ENCODE measurements around the gene DOP1A. TPM values are rescaled to one million over a fixed set of nuclear protein-coding genes. Genes with fewer than 3 reads are reported as not detected.

The DOP1A gene
- polyA plus RNA-seq, 3 donors = 2.1 to 8.9 (median 2.5) TPM

DNA sequence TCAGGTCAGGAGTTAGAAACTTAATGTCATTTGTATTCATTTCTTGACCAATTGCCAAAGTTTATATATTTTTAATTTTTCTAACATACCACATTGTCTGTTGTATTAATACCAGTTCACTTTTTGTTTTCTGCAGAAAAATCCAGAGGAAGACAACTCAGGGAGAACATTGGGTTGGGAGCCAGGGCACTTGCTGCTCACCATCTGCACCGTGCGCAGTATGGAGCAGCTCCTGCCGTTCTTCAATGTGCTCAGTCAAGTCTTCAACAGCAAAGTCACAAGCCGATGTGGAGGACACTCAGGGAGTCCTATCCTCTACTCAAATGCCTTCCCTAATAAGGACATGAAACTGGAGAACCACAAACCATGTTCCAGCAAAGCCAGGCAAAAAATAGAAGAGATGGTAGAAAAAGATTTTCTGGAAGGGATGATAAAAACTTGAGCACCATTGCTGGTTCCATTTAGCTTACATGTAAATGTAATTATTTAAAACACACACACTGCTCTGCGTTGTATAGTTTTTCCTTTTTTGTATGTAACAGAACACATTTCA, 100.3 kb downstream of the DOP1A start:
- Mint-ChIP-seq H3K9me3 (no peaks in the 10 kb centered on the region), H3K36me3 (peaks cover 86 to 91% of the 10 kb centered on the region in 2 donors), H3K27me3 (ENCODE audit: low read depth in 3 of 3) (no peaks in the 10 kb centered on the region), H3K27ac (no peak overlapping the region), H3K4me3 (no peak overlapping the region), H3K4me1 (no peaks in the 10 kb centered on the region)
- Histone ChIP-seq H3K9me3 (replicated peaks in 1 of 2; ENCODE audit: control insufficient read depth in 1 of 2, insufficient read depth in 1 of 2, low read length in 2 of 2) (no peaks in the 10 kb centered on the region), H4K20me1 (ENCODE audit: insufficient read depth, low read length) (no peaks in the 10 kb centered on the region), H3K4me1 (ENCODE audit: control insufficient read depth in 1 of 2, insufficient read depth in 2 of 2, low read length in 2 of 2) (no peaks in the 10 kb centered on the region), H3K9ac (ENCODE audit: insufficient read depth, low read length, poor library complexity, severe bottlenecking) (no peak overlapping the region), H3K79me2 (ENCODE audit: insufficient read depth, low read length) (no peaks in the 10 kb centered on the region), H2AFZ (ENCODE audit: insufficient read depth, low read depth, low read length, poor library complexity, severe bottlenecking) (no peak overlapping the region), H3K36me3 (replicated peaks in 1 of 2; ENCODE audit: control insufficient read depth in 1 of 2, insufficient read depth in 2 of 2, low read length in 2 of 2) (peaks cover 83 to 99% of the 10 kb centered on the region in 2 donors), H3K27ac (ENCODE audit: low read depth in 1 of 2, low read length in 2 of 2) (no peak overlapping the region), H3K27me3 (ENCODE audit: control insufficient read depth in 2 of 2, insufficient read depth in 2 of 2, low read length in 2 of 2) (no peaks in the 10 kb centered on the region), H3K4me2 (replicated peaks; ENCODE audit: extremely low read depth, low read length, poor library complexity, severe bottlenecking) (no peak overlapping the region), H3K4me3 (replicated peaks in 1 of 3; ENCODE audit: low read depth in 2 of 3, low read length in 3 of 3) (no peak overlapping the region)
- TF ChIP-seq, protein P1, sequence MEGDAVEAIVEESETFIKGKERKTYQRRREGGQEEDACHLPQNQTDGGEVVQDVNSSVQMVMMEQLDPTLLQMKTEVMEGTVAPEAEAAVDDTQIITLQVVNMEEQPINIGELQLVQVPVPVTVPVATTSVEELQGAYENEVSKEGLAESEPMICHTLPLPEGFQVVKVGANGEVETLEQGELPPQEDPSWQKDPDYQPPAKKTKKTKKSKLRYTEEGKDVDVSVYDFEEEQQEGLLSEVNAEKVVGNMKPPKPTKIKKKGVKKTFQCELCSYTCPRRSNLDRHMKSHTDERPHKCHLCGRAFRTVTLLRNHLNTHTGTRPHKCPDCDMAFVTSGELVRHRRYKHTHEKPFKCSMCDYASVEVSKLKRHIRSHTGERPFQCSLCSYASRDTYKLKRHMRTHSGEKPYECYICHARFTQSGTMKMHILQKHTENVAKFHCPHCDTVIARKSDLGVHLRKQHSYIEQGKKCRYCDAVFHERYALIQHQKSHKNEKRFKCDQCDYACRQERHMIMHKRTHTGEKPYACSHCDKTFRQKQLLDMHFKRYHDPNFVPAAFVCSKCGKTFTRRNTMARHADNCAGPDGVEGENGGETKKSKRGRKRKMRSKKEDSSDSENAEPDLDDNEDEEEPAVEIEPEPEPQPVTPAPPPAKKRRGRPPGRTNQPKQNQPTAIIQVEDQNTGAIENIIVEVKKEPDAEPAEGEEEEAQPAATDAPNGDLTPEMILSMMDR (IDR thresholded peaks at IDR 0.05) = no peak
- intact Hi-C loops (cut with micrococcal nuclease) = no loop called here
- no peak for DNase-seq
- 96% methylated on average over 4 of the region's 5 CpGs for WGBS (ENCODE audit: insufficient coverage)

DNA sequence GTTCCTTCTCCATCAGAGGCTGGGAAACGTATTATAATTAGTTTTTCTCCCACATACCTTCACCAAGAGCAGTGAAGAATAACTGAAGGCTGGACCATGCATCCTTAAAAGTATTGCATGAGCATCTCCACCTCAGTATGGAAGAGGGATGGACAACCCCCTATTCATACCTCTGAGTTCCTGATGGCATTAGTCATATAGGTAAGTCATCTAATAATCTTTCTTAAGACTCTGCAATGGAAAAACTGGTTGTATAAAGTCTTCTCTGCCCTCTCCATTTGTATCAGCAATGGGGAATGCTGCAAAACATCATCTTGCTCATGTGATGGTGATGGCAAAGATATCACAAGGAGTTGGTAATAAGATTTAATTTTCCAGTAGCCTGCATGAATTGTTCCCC, 101.1 kb downstream of the DOP1A start:
- Histone ChIP-seq H3K9ac (ENCODE audit: insufficient read depth, low read length, poor library complexity, severe bottlenecking) (no peak overlapping the region), H4K20me1 (ENCODE audit: insufficient read depth, low read length) (no peaks in the 10 kb centered on the region), H3K4me3 (replicated peaks in 1 of 3; ENCODE audit: low read depth in 2 of 3, low read length in 3 of 3) (no peak overlapping the region), H2AFZ (ENCODE audit: insufficient read depth, low read depth, low read length, poor library complexity, severe bottlenecking) (no peak overlapping the region), H3K79me2 (ENCODE audit: insufficient read depth, low read length) (no peaks in the 10 kb centered on the region), H3K4me1 (ENCODE audit: control insufficient read depth in 1 of 2, insufficient read depth in 2 of 2, low read length in 2 of 2) (no peaks in the 10 kb centered on the region), H3K9me3 (replicated peaks in 1 of 2; ENCODE audit: control insufficient read depth in 1 of 2, insufficient read depth in 1 of 2, low read length in 2 of 2) (no peaks in the 10 kb centered on the region), H3K27ac (ENCODE audit: low read depth in 1 of 2, low read length in 2 of 2) (peak overlapping the region in 1 of 2 donors; percentile 7), H3K36me3 (replicated peaks in 1 of 2; ENCODE audit: control insufficient read depth in 1 of 2, insufficient read depth in 2 of 2, low read length in 2 of 2) (peaks cover 84 to 99% of the 10 kb centered on the region in 2 donors), H3K4me2 (replicated peaks; ENCODE audit: extremely low read depth, low read length, poor library complexity, severe bottlenecking) (no peak overlapping the region), H3K27me3 (ENCODE audit: control insufficient read depth in 2 of 2, insufficient read depth in 2 of 2, low read length in 2 of 2) (no peaks in the 10 kb centered on the region)
- Mint-ChIP-seq H3K4me1 (no peaks in the 10 kb centered on the region), H3K27ac (no peak overlapping the region), H3K9me3 (no peaks in the 10 kb centered on the region), H3K27me3 (ENCODE audit: low read depth in 3 of 3) (no peaks in the 10 kb centered on the region), H3K4me3 (no peak overlapping the region), H3K36me3 (peaks cover 87 to 92% of the 10 kb centered on the region in 2 donors)
- DNase-seq = no peak
- whole genome bisulfite sequencing (ENCODE audit: insufficient coverage) = no CpG with 5 or more reads among the region's 1 CpG
- intact Hi-C loops (cut with micrococcal nuclease) = no loop called here
- TF ChIP-seq, protein P1 (IDR thresholded peaks at IDR 0.05) = no peak
